Measurements from ENCODE around the gene SLC46A1.

DNA sequence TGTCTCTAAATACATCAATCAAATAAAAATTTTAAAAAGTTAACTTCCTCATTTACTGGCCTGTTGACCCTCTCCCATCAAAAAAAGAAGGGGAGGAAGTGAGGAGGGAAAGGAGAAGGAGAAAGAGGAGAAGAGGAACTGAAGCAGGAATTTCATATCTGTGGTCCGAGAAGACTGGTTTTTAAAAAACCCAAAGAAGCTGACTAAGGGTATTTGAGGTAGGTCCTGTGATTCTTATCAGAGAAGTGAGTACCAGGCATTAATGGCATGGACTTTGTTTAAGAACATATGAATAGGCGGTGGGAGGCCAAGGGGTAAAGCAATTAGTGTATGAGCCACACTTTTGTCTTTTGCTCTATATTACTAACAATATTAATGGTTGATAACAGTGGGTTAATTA, 2.0 kb downstream of the SLC46A1 start:
- TF ChIP-seq CTCF (IDR thresholded peaks at IDR 0.05; ENCODE audit: control extremely low read depth in 1 of 3, insufficient read depth in 1 of 3, low read depth in 1 of 3, low read length in 3 of 3) (no peak), POLR2AphosphoS5 (IDR thresholded peaks at IDR 0.05; ENCODE audit: low read depth, low read length) (no peak), CEBPB (IDR thresholded peaks at IDR 0.05; ENCODE audit: low read depth, low read length) (no peak), BACH1 (IDR thresholded peaks at IDR 0.05; ENCODE audit: low read length) (no peak), BRCA1 (IDR thresholded peaks at IDR 0.05; ENCODE audit: low read depth, low read length) (no peak), EGR1 (IDR thresholded peaks at IDR 0.05; ENCODE audit: borderline replicate concordance, low read depth, low read length) (no peak), SIN3A (conservative IDR thresholded peaks at IDR 0.05 in 1 of 2, IDR thresholded peaks at IDR 0.05 in 1 of 2; ENCODE audit: low read depth in 1 of 2, low read length in 2 of 2) (no peak), USF2 (IDR thresholded peaks at IDR 0.05; ENCODE audit: low read length) (no peak)
- TF ChIP-seq, protein P1, sequence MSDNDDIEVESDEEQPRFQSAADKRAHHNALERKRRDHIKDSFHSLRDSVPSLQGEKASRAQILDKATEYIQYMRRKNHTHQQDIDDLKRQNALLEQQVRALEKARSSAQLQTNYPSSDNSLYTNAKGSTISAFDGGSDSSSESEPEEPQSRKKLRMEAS (IDR thresholded peaks at IDR 0.05): no peak
